SHP77 (cell line): Measurements from ENCODE around the gene BBOF1.
"Not testable (repeated sequence)": the region's sequence is repeated elsewhere in the genome, so short reads cannot be mapped to it uniquely, and the experiment has no call there.

ENCODE experiments used
- DNase-seq, 2 experiments: peaks; one replicate each; lab custom pipeline; 2025; lab: John Stamatoyannopoulos, UW

BBOF1 gene

GRCh38 chr14:74018586-74019407 lies at the start of gene BBOF1, which contains the start of gene ENTPD5:
Gene BBOF1 (plus strand): TSS chr14:74019349. CDS start chr14:74019479, 130 bp downstream.
Gene ENTPD5 (minus strand): TSS chr14:74019288. CDS start chr14:73988102, 31,186 bp downstream.
- DNase-seq, result peak; percentile 62 to 80

GRCh38 chr14:73973497-73973896 lies 45.7 kb upstream of the BBOF1 start:
- DNase-seq, result no peak

GRCh38 chr14:73976125-73976524 lies 43.0 kb upstream of the BBOF1 start:
- no peak for DNase-seq

- DNase-seq, result no peak
Observed at GRCh38 chr14:73977896-73978295, 41.3 kb upstream of the BBOF1 start.

- DNase-seq, result no peak
Observed at GRCh38 chr14:73988065-73988464, 31.1 kb upstream of the BBOF1 start.

GRCh38 chr14:73988656-73989055 lies 30.5 kb upstream of the BBOF1 start:
- DNase-seq, result not testable (repeated sequence)

GRCh38 chr14:73991092-73991491 lies 28.1 kb upstream of the BBOF1 start:
- DNase-seq, result no peak

GRCh38 chr14:73994926-73995325 lies 24.2 kb upstream of the BBOF1 start:
- DNase-seq, result not testable (repeated sequence)

GRCh38 chr14:73995977-73996378 lies 23.2 kb upstream of the BBOF1 start:
- DNase-seq, result no peak

- no peak for DNase-seq
Observed at GRCh38 chr14:73996731-73997107, 22.4 kb upstream of the BBOF1 start.

GRCh38 chr14:73997108-73997943 lies 21.8 kb upstream of the BBOF1 start:
- DNase-seq, result no peak

- DNase-seq, result no peak
Observed at GRCh38 chr14:73997944-73998447, 21.2 kb upstream of the BBOF1 start.

GRCh38 chr14:73998726-73999125 lies 20.4 kb upstream of the BBOF1 start:
- no peak for DNase-seq

- DNase-seq, result not testable (repeated sequence)
Observed at GRCh38 chr14:74005664-74006063, 13.5 kb upstream of the BBOF1 start.

GRCh38 chr14:74008843-74009499 lies 10.2 kb upstream of the BBOF1 start:
- DNase-seq, result no peak

- DNase-seq, result no peak
Observed at GRCh38 chr14:74014299-74014698, 4.8 kb upstream of the BBOF1 start.

- DNase-seq, result no peak
Observed at GRCh38 chr14:74015176-74015575, 4.0 kb upstream of the BBOF1 start.

- DNase-seq, result no peak
Observed at GRCh38 chr14:74015963-74016362, 3.2 kb upstream of the BBOF1 start.

- no peak for DNase-seq
Observed at GRCh38 chr14:74018174-74018585, 969 bp upstream of the BBOF1 start.

- no peak for DNase-seq
Observed at GRCh38 chr14:74019408-74020137, 424 bp downstream of the BBOF1 start.

GRCh38 chr14:74022346-74022745 lies 3.2 kb downstream of the BBOF1 start:
- DNase-seq, result no peak
